ENCODE data around the gene ZIC4. TPM values are rescaled to one million over a fixed set of nuclear protein-coding genes. Genes with fewer than 3 reads are reported as not detected.

Gene ZIC4
- total RNA-seq, 4 donors from 2014 or later = not detected

- peaks cover 47% of the 10 kb centered on the region for H3K4me1 ChIP-seq
- H3K36me3 ChIP-seq = no peaks in the 10 kb centered on the region
- peak overlapping the region; percentile 41 for H3K4me3 ChIP-seq
- WGBS = 15% methylated on average over 26 of the region's 37 CpGs
- no peak overlapping the region for H3K27ac ChIP-seq
- TF ChIP-seq POLR2AphosphoS5 (IDR thresholded peaks at IDR 0.05) (no peak), POLR2A (IDR thresholded peaks at IDR 0.05) (no peak), EP300 (IDR thresholded peaks at IDR 0.05) (no peak)
- TF ChIP-seq, protein P1, sequence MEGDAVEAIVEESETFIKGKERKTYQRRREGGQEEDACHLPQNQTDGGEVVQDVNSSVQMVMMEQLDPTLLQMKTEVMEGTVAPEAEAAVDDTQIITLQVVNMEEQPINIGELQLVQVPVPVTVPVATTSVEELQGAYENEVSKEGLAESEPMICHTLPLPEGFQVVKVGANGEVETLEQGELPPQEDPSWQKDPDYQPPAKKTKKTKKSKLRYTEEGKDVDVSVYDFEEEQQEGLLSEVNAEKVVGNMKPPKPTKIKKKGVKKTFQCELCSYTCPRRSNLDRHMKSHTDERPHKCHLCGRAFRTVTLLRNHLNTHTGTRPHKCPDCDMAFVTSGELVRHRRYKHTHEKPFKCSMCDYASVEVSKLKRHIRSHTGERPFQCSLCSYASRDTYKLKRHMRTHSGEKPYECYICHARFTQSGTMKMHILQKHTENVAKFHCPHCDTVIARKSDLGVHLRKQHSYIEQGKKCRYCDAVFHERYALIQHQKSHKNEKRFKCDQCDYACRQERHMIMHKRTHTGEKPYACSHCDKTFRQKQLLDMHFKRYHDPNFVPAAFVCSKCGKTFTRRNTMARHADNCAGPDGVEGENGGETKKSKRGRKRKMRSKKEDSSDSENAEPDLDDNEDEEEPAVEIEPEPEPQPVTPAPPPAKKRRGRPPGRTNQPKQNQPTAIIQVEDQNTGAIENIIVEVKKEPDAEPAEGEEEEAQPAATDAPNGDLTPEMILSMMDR (IDR thresholded peaks at IDR 0.05) = no peak
- peaks cover 100% of the 10 kb centered on the region for H3K27me3 ChIP-seq
- no peak for DNase-seq (ENCODE audit: low spot score in 2 of 2)
- no peaks in the 10 kb centered on the region for H3K9me3 ChIP-seq
These were observed 6.8 kb upstream of the ZIC4 start for GRCh38 chr3:147412917-147413685.

- Histone ChIP-seq H3K4me3 (no peak overlapping the region), H3K4me1 (peaks cover 54% of the 10 kb centered on the region), H3K36me3 (no peaks in the 10 kb centered on the region), H3K27ac (no peak overlapping the region), H3K27me3 (peaks cover 100% of the 10 kb centered on the region), H3K9me3 (no peaks in the 10 kb centered on the region)
- 21% methylated on average over 32 of the region's 32 CpGs for WGBS
- no peak for DNase-seq (ENCODE audit: low spot score in 2 of 2)
- no peak for TF ChIP-seq EP300 (IDR thresholded peaks at IDR 0.05)
- no peak for TF ChIP-seq POLR2AphosphoS5 (IDR thresholded peaks at IDR 0.05)
- TF ChIP-seq, protein P1 (IDR thresholded peaks at IDR 0.05) = no peak
- TF ChIP-seq POLR2A (IDR thresholded peaks at IDR 0.05) = no peak
These were observed 6.0 kb upstream of the ZIC4 start for GRCh38 chr3:147412261-147412916.

DNA sequence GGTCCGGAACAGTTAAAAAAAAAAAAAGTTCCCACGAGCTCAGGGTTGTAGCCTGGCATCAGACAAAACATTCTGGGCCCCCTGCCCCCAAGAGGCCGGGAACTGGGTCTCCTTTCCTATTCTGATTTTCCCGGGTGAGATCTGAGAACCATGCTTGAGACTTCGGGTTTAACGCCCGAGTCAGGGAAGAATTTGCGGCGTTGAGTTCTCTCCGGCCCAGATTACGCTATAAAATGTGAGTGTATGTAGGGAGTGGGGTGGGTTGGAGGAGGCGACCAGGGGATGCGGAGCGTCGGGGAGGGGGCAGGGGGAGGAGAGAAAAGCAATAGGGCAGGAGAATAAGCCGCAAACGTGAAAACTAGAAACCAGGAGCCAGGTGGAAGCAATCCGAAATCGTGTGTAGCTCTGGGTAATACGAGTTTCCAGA, 5.5 kb upstream of the ZIC4 start:
- H3K27me3 ChIP-seq = peaks cover 100% of the 10 kb centered on the region
- peaks cover 59% of the 10 kb centered on the region for H3K4me1 ChIP-seq

DNA sequence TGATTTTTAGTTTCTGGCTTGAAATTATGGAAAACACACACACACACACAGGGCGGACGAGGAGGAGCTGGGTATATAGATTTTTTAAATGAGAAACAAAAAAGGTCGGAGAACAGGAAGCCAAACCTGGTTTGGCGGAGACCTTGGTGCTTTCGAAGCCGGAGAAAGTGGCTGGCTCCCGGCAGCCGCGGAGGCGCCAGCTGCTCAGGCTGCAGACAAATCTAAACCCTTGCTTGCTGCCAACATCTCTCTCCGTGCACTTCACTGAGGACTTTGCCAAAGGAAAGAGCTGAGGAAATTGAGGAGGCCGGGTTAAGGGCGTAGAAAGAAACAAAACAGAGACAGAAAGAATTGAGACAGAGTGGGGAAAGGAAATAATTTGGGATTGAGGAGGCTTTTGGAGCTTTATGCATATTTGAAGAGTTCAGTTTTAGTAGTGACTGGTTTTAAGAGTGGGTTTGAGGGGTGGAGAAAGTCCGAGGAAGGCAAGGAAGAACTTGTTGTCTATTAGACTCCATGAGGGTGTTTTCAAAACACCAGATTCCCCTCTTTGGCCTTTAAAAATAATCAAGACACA, 5.0 kb upstream of the ZIC4 start:
- peaks cover 100% of the 10 kb centered on the region for H3K27me3 ChIP-seq
- peaks cover 59% of the 10 kb centered on the region for H3K4me1 ChIP-seq
- H3K9me3 ChIP-seq = no peaks in the 10 kb centered on the region
- 5% methylated on average over 14 of the region's 14 CpGs for WGBS
- peak overlapping the region; percentile 47 for H3K4me3 ChIP-seq
- no peak overlapping the region for H3K27ac ChIP-seq
- DNase-seq (ENCODE audit: low spot score in 2 of 2) = no peak
- no peaks in the 10 kb centered on the region for H3K36me3 ChIP-seq
- TF ChIP-seq EP300 (IDR thresholded peaks at IDR 0.05) = no peak
- TF ChIP-seq, protein P1 (IDR thresholded peaks at IDR 0.05) = no peak
- no peak for TF ChIP-seq POLR2AphosphoS5 (IDR thresholded peaks at IDR 0.05)
- TF ChIP-seq POLR2A (IDR thresholded peaks at IDR 0.05) = no peak

More for the DNA sequence above, 5.5 kb upstream of the ZIC4 start:
- WGBS = 16% methylated on average over 20 of the region's 20 CpGs
- H3K4me3 ChIP-seq = no peak overlapping the region
- no peaks in the 10 kb centered on the region for H3K36me3 ChIP-seq
- no peak for DNase-seq (ENCODE audit: low spot score in 2 of 2)
- TF ChIP-seq EP300 (IDR thresholded peaks at IDR 0.05) (no peak), POLR2AphosphoS5 (IDR thresholded peaks at IDR 0.05) (no peak), POLR2A (IDR thresholded peaks at IDR 0.05) (no peak)
- TF ChIP-seq, protein P1 (IDR thresholded peaks at IDR 0.05) = no peak
- H3K27ac ChIP-seq = no peak overlapping the region
- H3K9me3 ChIP-seq = no peaks in the 10 kb centered on the region
